Body of pancreas (tissue), 4 donors: ENCODE measurements around the gene ZCCHC2. TPM values are rescaled to one million over a fixed set of nuclear protein-coding genes. Genes with fewer than 3 reads are reported as not detected.

Experiments used
- ATAC-seq: fragments of 150-250 bp; one replicate; pipeline ENCODE4 v1.9.1; 2016
- DNase-seq, 4 donors: peaks; one replicate each; pipeline ENCODE4 v3.0.0-alpha.2; 2019
- H3K27ac ChIP-seq, 4 donors: fragments of 200-600 bp; sonication (generic); 1 replicate in 3 of 4; 2 replicates in 1 of 4; pipeline versions ENCODE4 v1.5.1 to v1.6.1; 2016 to 2019; ENCODE audit warnings: mild to moderate bottlenecking in 1 of 4, mixed read lengths in 1 of 4, moderate library complexity in 1 of 4
- H3K27me3 ChIP-seq, 2 donors: fragments of 200-600 bp; sonication (generic); one replicate each; pipeline ENCODE4 v1.6.0; 2016; ENCODE audit warnings: mild to moderate bottlenecking in 1 of 2
- H3K36me3 ChIP-seq, 2 donors: fragments of 200-600 bp; sonication (generic); replicated peaks in 1 of 2; 2 replicates each; pipeline ENCODE4 v1.5.1; 2016; ENCODE audit warnings: low read depth in 2 of 2; ENCODE audit not compliant: insufficient read depth in 1 of 2
- H3K4me1 ChIP-seq: fragments of 200-600 bp; sonication (generic); one replicate; pipeline ENCODE4 v1.6.0; 2016
- H3K4me3 ChIP-seq, 2 donors: fragments of 200-600 bp; sonication (generic); 1 replicate in 1 of 2; 2 replicates in 1 of 2; pipeline ENCODE4 v1.5.1; 2016 to 2019
- H3K9me3 ChIP-seq, 3 donors: fragments of 200-600 bp; sonication (generic); 1 replicate in 2 of 3; 2 replicates in 1 of 3; pipeline ENCODE4 v1.5.1; 2016
- CTCF ChIP-seq, 7 experiments: fragments of 450-650 bp in 4 of 7; fragments of 200-600 bp in 3 of 7; sonication (generic) in 3 of 7; IDR thresholded peaks; one replicate each; pipeline ENCODE4 v1.5.1; 2016 to 2019; ENCODE audit warnings: antibody characterized with exemption in 7 of 7
- POLR2A ChIP-seq, 3 donors: fragments of 450-650 bp; IDR thresholded peaks; one replicate each; pipeline ENCODE4 v1.6.1; 2016; ENCODE audit warnings: antibody characterized with exemption in 3 of 3, mild to moderate bottlenecking in 2 of 3
- WGBS, 2 donors: methylation state at CpG; one replicate each; pipeline ENCODE4 v1.1.5; 2017; 5-methylcytosine and 5-hydroxymethylcytosine counted together
- intact Hi-C: fragments of 100-400 bp; cut with DNase I; formaldehyde crosslinking; loops from one replicate; pipeline ENCODE4 v1.15.1; 2023
- total RNA-seq, 2 donors: library from RNA; depleted of rRNA; stranded (reverse); fragments of >200 nt; gene quantifications; one replicate each; pipeline ENCODE4 v1.1.0, GENCODE V29; 2016

ZCCHC2 gene
- total RNA-seq, 2 donors from 2014 or later, result 10.4 to 14.2 TPM

GRCh38 chr18:62486290-62486964 is 36.4 kb upstream of the ZCCHC2 start:
- H3K27me3 ChIP-seq, result no peaks in the 10 kb centered on the region
- DNase-seq, result peak; percentile 27 to 69 (median 46)
- no peaks in the 10 kb centered on the region for H3K9me3 ChIP-seq
- no peak overlapping the region for H3K4me3 ChIP-seq
- peaks cover 7% of the 10 kb centered on the region for H3K4me1 ChIP-seq
- WGBS, 2 donors, result 45 to 50% methylated on average over 4 of the region's 4 CpGs
- intact Hi-C loops, result no loop called here
- H3K27ac ChIP-seq, result no peak overlapping the region
- ATAC-seq, result peak; percentile 69
- no peak for TF ChIP-seq CTCF (IDR thresholded peaks at IDR 0.05)
- no peaks in the 10 kb centered on the region for H3K36me3 ChIP-seq

GRCh38 chr18:62487161-62487560 is 35.7 kb upstream of the ZCCHC2 start:
- ATAC-seq, result no peak

GRCh38 chr18:62490967-62491695 is 31.7 kb upstream of the ZCCHC2 start:
- intact Hi-C loops, result no loop called here

More at GRCh38 chr18:62487161-62487560, 35.7 kb upstream of the ZCCHC2 start:
- no peaks in the 10 kb centered on the region for H3K36me3 ChIP-seq
- TF ChIP-seq POLR2A (IDR thresholded peaks at IDR 0.05) (no peak), CTCF (IDR thresholded peaks at IDR 0.05) (no peak)
- WGBS, 2 donors, result 46 to 65% methylated on average over 5 of the region's 5 CpGs
- intact Hi-C loops, result no loop called here
- no peaks in the 10 kb centered on the region for H3K27me3 ChIP-seq
- H3K9me3 ChIP-seq, result no peaks in the 10 kb centered on the region
- H3K27ac ChIP-seq, result no peak overlapping the region
- H3K4me1 ChIP-seq, result peaks cover 7% of the 10 kb centered on the region
- no peak overlapping the region for H3K4me3 ChIP-seq
- DNase-seq, result no peak

GRCh38 chr18:62493033-62493862 is 29.6 kb upstream of the ZCCHC2 start:
- Histone ChIP-seq H3K9me3 (no peaks in the 10 kb centered on the region), H3K36me3 (no peaks in the 10 kb centered on the region), H3K27me3 (no peaks in the 10 kb centered on the region), H3K27ac (no peak overlapping the region), H3K4me1 (peaks cover 4% of the 10 kb centered on the region), H3K4me3 (no peak overlapping the region)
- intact Hi-C loops, result no loop called here
- no peak for ATAC-seq
- 78 to 81% methylated on average over 17 of the region's 17 CpGs for WGBS, 2 donors
- TF ChIP-seq POLR2A (IDR thresholded peaks at IDR 0.05) (no peak), CTCF (IDR thresholded peaks at IDR 0.05) (no peak)
- DNase-seq, result no peak

More at GRCh38 chr18:62490967-62491695, 31.7 kb upstream of the ZCCHC2 start:
- H3K27ac ChIP-seq, result no peak overlapping the region
- no peaks in the 10 kb centered on the region for H3K36me3 ChIP-seq
- DNase-seq (no peak), ATAC-seq (no peak)
- no peak overlapping the region for H3K4me3 ChIP-seq
- WGBS, 2 donors, result 72 to 76% methylated on average over 3 of the region's 3 CpGs
- H3K9me3 ChIP-seq, result no peaks in the 10 kb centered on the region
- H3K27me3 ChIP-seq, result no peaks in the 10 kb centered on the region
- peaks cover 6% of the 10 kb centered on the region for H3K4me1 ChIP-seq
- no peak for TF ChIP-seq POLR2A (IDR thresholded peaks at IDR 0.05)
- TF ChIP-seq CTCF (IDR thresholded peaks at IDR 0.05), result no peak
